ENCODE results near the gene TRHDE.
A peak's percentile ranks its signal among the peaks of the same experiment; 100 is the strongest.

TRHDE gene

DNA sequence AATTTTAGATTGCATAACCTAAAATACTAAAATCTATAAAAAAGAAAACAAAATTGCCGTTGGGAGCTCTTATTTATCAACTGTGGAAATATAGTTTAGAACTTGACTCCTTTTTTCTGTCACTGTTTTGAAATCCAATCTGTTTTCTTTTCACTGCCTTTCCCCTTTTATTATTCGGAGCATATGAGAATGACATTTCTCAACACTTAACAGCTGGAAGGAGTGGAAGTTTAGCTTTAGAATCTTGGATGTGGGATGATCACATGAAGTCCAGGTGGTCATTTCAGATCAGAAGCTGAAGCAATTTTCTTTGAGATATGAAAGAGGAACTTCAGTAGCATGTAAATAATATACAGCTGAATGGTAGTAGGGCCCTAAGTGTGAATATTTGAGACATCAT lies 16.7 kb downstream of the TRHDE start:
- H3K79me2 ChIP-seq (ENCODE audit: control insufficient read depth, insufficient read depth, low read length, poor library complexity): no peaks in the 10 kb centered on the region
- H4K12ac ChIP-seq (ENCODE audit: low read depth, low read length): no peak overlapping the region
- no peaks in the 10 kb centered on the region for H3K9me3 ChIP-seq (ENCODE audit: insufficient read depth, low read depth, low read length)
- H3K14ac ChIP-seq (ENCODE audit: low read length): no peak overlapping the region
- no peak overlapping the region for H3K4me3 ChIP-seq (ENCODE audit: low read depth, low read length)
- no CpG with 5 or more reads among the region's 2 CpGs for WGBS (ENCODE audit: extremely low coverage, insufficient coverage, insufficient read length)
- H3K27ac ChIP-seq (ENCODE audit: low read depth, low read length): no peak overlapping the region
- H2AK5ac ChIP-seq (ENCODE audit: low read length): no peak overlapping the region
- H3K9ac ChIP-seq (ENCODE audit: low read length): no peak overlapping the region
- H2BK120ac ChIP-seq (ENCODE audit: insufficient read depth, low read length, poor library complexity): no peak overlapping the region
- no peak overlapping the region for H4K91ac ChIP-seq (ENCODE audit: low read depth, low read length)
- no peak overlapping the region for H2BK5ac ChIP-seq (ENCODE audit: low read depth, low read length, poor library complexity)
- no peaks in the 10 kb centered on the region for H3K79me1 ChIP-seq (ENCODE audit: low read length)
- no peaks in the 10 kb centered on the region for H3K27me3 ChIP-seq (ENCODE audit: insufficient read depth, low read length)
- no peaks in the 10 kb centered on the region for H3K4me1 ChIP-seq (ENCODE audit: control insufficient read depth in 1 of 2, insufficient read depth in 2 of 2, low read length in 2 of 2)
- no peak overlapping the region for H2AFZ ChIP-seq (ENCODE audit: insufficient read depth, low read length, poor library complexity)
- H2BK12ac ChIP-seq (ENCODE audit: low read length): no peak overlapping the region
- no peak overlapping the region for H3K23ac ChIP-seq (ENCODE audit: low read length)
- no peak overlapping the region for H4K8ac ChIP-seq (ENCODE audit: low read depth, low read length)
- DNase-seq: no peak
- H3K36me3 ChIP-seq (ENCODE audit: control insufficient read depth in 1 of 2, insufficient read depth in 2 of 2, low read length in 2 of 2): no peaks in the 10 kb centered on the region
- no peak overlapping the region for H3K4me2 ChIP-seq (ENCODE audit: low read length)
- H3K18ac ChIP-seq (ENCODE audit: low read length): no peak overlapping the region
- no peak overlapping the region for H3K4ac ChIP-seq (ENCODE audit: low read depth, low read length)

DNA sequence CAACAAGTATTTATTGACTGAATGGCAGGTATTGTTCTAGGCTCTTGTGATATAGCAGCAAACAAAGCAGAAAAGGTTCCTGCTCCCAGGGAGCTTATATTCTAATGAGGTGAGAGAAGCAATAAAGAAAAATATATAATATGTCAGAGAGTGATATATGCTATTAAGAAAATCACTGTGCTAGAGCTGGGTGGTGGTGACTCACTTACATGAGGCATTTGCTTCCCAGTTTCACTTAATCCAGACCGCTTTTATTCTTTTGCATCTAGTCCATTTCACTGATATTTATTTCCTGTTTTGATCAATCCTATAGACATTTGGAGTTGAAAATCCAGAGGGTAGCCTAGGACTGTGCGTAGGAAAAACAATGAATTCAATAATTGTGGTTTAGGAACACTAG lies 17.5 kb downstream of the TRHDE start:
- Histone ChIP-seq H3K27me3 (ENCODE audit: insufficient read depth, low read length) (no peaks in the 10 kb centered on the region), H3K14ac (ENCODE audit: low read length) (no peak overlapping the region), H2BK5ac (ENCODE audit: low read depth, low read length, poor library complexity) (no peak overlapping the region), H3K4me1 (ENCODE audit: control insufficient read depth in 1 of 2, insufficient read depth in 2 of 2, low read length in 2 of 2) (no peaks in the 10 kb centered on the region), H2AFZ (ENCODE audit: insufficient read depth, low read length, poor library complexity) (no peak overlapping the region), H2BK120ac (ENCODE audit: insufficient read depth, low read length, poor library complexity) (no peak overlapping the region), H3K79me1 (ENCODE audit: low read length) (no peaks in the 10 kb centered on the region), H3K27ac (ENCODE audit: low read depth, low read length) (no peak overlapping the region), H3K4me3 (ENCODE audit: low read depth, low read length) (no peak overlapping the region), H3K4ac (ENCODE audit: low read depth, low read length) (no peak overlapping the region), H3K4me2 (ENCODE audit: low read length) (no peak overlapping the region), H3K9me3 (ENCODE audit: insufficient read depth, low read depth, low read length) (peaks cover 3% of the 10 kb centered on the region), H3K9ac (ENCODE audit: low read length) (no peak overlapping the region), H3K18ac (ENCODE audit: low read length) (no peak overlapping the region), H4K8ac (ENCODE audit: low read depth, low read length) (no peak overlapping the region), H3K36me3 (ENCODE audit: control insufficient read depth in 1 of 2, insufficient read depth in 2 of 2, low read length in 2 of 2) (no peaks in the 10 kb centered on the region), H3K23ac (ENCODE audit: low read length) (no peak overlapping the region), H3K79me2 (ENCODE audit: control insufficient read depth, insufficient read depth, low read length, poor library complexity) (no peaks in the 10 kb centered on the region), H4K91ac (ENCODE audit: low read depth, low read length) (no peak overlapping the region), H4K12ac (ENCODE audit: low read depth, low read length) (no peak overlapping the region), H2BK12ac (ENCODE audit: low read length) (no peak overlapping the region), H2AK5ac (ENCODE audit: low read length) (no peak overlapping the region)
- no CpG with 5 or more reads among the region's 2 CpGs for WGBS (ENCODE audit: extremely low coverage, insufficient coverage, insufficient read length)
- no peak for DNase-seq

DNA sequence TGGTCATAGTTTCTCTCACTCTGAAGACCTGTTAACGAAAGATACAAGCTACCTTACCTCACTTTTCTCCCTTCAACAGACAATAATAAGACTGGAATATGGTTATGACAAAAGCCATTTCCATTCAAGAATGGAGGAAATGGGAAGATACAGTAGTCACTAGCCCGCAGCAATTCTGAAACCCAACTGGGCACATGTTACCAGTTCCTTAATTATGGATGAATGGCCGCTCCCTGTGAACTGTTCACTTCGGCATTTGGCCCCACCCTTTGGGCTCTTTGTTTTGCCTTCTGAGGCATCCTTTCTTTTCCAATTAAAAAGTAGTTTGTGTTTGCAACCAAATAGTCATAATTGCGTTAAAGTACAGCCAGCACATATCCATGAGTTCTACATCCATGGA lies 19.0 kb downstream of the TRHDE start:
- H3K27ac ChIP-seq (ENCODE audit: low read depth, low read length): no peak overlapping the region
- no peaks in the 10 kb centered on the region for H3K36me3 ChIP-seq (ENCODE audit: control insufficient read depth in 1 of 2, insufficient read depth in 2 of 2, low read length in 2 of 2)
- no peak for DNase-seq
- H3K4me1 ChIP-seq (ENCODE audit: control insufficient read depth in 1 of 2, insufficient read depth in 2 of 2, low read length in 2 of 2): no peaks in the 10 kb centered on the region
- H2BK12ac ChIP-seq (ENCODE audit: low read length): no peak overlapping the region
- H3K79me1 ChIP-seq (ENCODE audit: low read length): no peaks in the 10 kb centered on the region
- no peak overlapping the region for H2AK5ac ChIP-seq (ENCODE audit: low read length)
- no peak overlapping the region for H4K12ac ChIP-seq (ENCODE audit: low read depth, low read length)
- no peak overlapping the region for H3K4me2 ChIP-seq (ENCODE audit: low read length)
- no peak overlapping the region for H2BK120ac ChIP-seq (ENCODE audit: insufficient read depth, low read length, poor library complexity)
- no peak overlapping the region for H3K4ac ChIP-seq (ENCODE audit: low read depth, low read length)
- H3K14ac ChIP-seq (ENCODE audit: low read length): no peak overlapping the region
- H4K8ac ChIP-seq (ENCODE audit: low read depth, low read length): no peak overlapping the region
- no peak overlapping the region for H3K4me3 ChIP-seq (ENCODE audit: low read depth, low read length)
- no peak overlapping the region for H4K91ac ChIP-seq (ENCODE audit: low read depth, low read length)
- H2AFZ ChIP-seq (ENCODE audit: insufficient read depth, low read length, poor library complexity): no peak overlapping the region
- no peak overlapping the region for H3K18ac ChIP-seq (ENCODE audit: low read length)
- no peak overlapping the region for H3K23ac ChIP-seq (ENCODE audit: low read length)
- no peak overlapping the region for H3K9ac ChIP-seq (ENCODE audit: low read length)
- no CpG with 5 or more reads among the region's 5 CpGs for WGBS (ENCODE audit: extremely low coverage, insufficient coverage, insufficient read length)
- no peak overlapping the region for H2BK5ac ChIP-seq (ENCODE audit: low read depth, low read length, poor library complexity)
- peaks cover 5% of the 10 kb centered on the region for H3K9me3 ChIP-seq (ENCODE audit: insufficient read depth, low read depth, low read length)
- H3K27me3 ChIP-seq (ENCODE audit: insufficient read depth, low read length): no peaks in the 10 kb centered on the region
- H3K79me2 ChIP-seq (ENCODE audit: control insufficient read depth, insufficient read depth, low read length, poor library complexity): no peaks in the 10 kb centered on the region

DNA sequence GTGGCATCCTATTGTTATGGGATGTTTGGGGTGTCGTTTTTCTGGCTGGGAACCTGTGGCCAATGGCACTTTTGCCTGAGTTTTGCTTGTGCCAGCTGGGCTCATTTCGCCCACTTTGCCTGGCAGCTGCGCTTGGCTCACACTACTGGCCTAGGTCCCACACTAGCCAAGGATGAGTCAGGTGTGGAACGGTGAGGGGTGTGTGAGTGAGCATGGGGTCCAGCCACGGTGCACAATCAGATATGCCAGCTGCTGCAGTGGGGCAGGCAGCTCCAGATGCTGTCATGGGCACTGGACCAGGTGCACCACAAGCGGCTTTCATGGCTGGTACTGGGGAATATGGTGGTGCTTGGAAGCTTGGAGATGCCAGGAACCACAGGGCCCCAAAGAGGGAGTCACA lies 21.5 kb downstream of the TRHDE start:
- Histone ChIP-seq H3K79me2 (ENCODE audit: control insufficient read depth, insufficient read depth, low read length, poor library complexity) (no peaks in the 10 kb centered on the region), H3K23ac (ENCODE audit: low read length) (peak overlapping the region; percentile 61), H3K4ac (ENCODE audit: low read depth, low read length) (no peak overlapping the region), H3K9me3 (ENCODE audit: insufficient read depth, low read depth, low read length) (peaks cover 5% of the 10 kb centered on the region), H3K14ac (ENCODE audit: low read length) (no peak overlapping the region), H4K91ac (ENCODE audit: low read depth, low read length) (no peak overlapping the region), H2AFZ (ENCODE audit: insufficient read depth, low read length, poor library complexity) (no peak overlapping the region), H3K27ac (ENCODE audit: low read depth, low read length) (no peak overlapping the region), H4K12ac (ENCODE audit: low read depth, low read length) (no peak overlapping the region), H2BK120ac (ENCODE audit: insufficient read depth, low read length, poor library complexity) (no peak overlapping the region), H3K18ac (ENCODE audit: low read length) (no peak overlapping the region), H3K9ac (ENCODE audit: low read length) (no peak overlapping the region), H3K36me3 (ENCODE audit: control insufficient read depth in 1 of 2, insufficient read depth in 2 of 2, low read length in 2 of 2) (no peaks in the 10 kb centered on the region), H3K4me1 (ENCODE audit: control insufficient read depth in 1 of 2, insufficient read depth in 2 of 2, low read length in 2 of 2) (no peaks in the 10 kb centered on the region), H2BK12ac (ENCODE audit: low read length) (no peak overlapping the region), H4K8ac (ENCODE audit: low read depth, low read length) (no peak overlapping the region), H3K27me3 (ENCODE audit: insufficient read depth, low read length) (no peaks in the 10 kb centered on the region), H3K4me2 (ENCODE audit: low read length) (no peak overlapping the region), H2AK5ac (ENCODE audit: low read length) (no peak overlapping the region), H3K79me1 (ENCODE audit: low read length) (no peaks in the 10 kb centered on the region), H2BK5ac (ENCODE audit: low read depth, low read length, poor library complexity) (no peak overlapping the region), H3K4me3 (ENCODE audit: low read depth, low read length) (no peak overlapping the region)
- no CpG with 5 or more reads among the region's 6 CpGs for WGBS (ENCODE audit: extremely low coverage, insufficient coverage, insufficient read length)
- no peak for DNase-seq

Measured in trophoblast cell (in vitro differentiated cells and primary cell).